Nucleus accumbens (tissue), 56 donors: ENCODE results near the gene ATXN7L3.
"Not testable (repeated sequence)": the region's sequence is repeated elsewhere in the genome, so short reads cannot be mapped to it uniquely, and the experiment has no call there.

ENCODE experiments used
- DNase-seq, 56 donors: peaks; one replicate each; lab custom pipeline; 2025; lab: John Stamatoyannopoulos, UW

ATXN7L3 gene

DNA sequence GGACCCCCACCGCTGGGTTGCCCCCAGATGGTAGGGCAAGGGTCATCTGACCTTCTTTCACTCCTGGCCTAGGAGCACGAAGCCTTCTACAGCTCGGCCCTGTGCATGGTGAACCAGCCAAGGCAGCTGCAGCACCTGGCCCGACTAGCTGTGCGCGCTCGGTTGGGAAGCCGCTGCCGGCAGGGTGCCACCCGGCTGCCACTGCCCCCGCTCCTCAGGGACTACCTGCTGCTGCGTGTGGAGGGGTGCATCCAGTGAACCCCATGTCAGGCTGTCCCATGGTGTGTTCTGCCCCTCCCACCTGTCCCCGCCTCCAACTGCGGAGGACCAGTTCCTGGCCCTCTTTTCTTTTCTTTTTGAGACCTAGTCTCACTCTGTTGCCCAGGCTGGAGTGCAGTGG is 21.6 kb downstream of the ATXN7L3 start:
- DNase-seq = no peak

DNA sequence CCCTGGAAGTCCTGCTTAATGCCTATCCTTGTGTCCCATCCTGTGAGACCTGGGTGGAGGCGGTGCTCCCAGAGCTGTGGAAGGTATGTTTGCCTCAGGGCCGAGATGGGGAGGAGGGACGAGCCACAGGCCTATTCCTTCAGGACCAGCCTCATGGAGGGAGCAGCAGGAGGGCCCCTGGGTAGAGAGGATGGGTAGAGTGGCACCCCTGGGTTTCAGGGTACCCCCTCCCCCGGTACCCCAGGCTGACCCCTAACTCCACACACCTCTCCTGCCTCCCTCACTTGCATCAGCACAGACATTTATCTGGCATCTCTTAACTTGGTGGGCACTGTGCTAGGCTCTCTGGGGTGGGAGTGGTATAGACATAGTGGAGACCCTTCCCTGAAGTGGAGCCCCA is 22.0 kb downstream of the ATXN7L3 start:
- DNase-seq = no peak

DNA sequence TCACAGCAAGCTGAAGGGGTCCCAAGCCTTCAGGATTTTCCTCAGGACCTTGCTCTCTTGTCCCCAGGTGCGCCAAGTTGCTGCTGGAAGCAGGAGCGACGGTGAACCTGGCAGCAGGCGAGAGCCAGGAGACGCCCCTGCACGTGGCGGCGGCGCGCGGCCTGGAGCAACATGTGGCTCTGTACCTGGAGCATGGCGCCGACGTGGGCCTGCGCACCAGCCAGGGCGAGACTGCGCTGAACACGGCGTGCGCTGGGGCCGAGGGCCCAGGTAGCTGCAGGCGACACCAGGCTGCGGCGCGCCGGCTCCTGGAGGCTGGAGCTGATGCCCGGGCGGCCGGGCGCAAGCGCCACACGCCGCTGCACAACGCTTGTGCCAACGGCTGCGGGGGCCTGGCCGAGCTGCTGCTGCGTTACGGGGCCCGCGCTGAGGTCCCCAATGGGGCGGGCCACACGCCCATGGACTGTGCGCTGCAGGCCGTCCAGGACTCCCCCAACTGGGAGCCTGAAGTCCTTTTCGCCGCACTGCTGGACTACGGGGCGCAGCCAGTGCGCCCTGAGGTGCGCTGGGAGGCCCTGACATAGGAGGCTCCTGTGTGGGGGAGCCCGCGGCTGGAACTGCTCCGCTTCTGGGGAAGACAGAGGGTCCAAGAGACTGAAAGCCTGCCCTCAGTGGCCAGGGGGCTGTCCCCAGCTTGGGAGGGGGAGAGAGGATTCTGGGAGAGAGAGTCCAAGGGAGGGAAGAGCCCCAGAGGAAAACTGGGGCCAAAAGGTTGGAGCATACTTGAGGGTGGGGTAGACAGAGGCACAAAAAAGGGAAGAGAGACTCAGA is 22.8 kb downstream of the ATXN7L3 start:
- DNase-seq = no peak

DNA sequence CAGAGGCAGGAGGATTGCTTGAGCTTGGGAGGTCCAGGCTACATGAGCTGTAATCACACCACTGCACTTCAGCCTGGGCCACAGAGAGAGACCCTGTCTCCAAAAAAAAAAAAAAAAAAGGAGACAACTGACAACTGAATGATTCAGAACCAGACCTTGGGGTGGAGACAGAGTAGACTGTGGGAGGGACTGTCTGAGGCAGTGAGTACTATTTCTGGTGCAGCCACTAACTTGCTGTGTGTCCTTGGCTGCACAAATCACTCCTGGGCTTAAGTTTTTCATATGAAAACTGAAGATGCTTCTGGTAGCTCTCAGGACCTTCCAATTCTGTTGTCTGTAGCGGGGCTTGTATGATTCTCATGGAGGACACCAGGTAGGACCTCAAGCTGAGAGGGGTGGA is 23.4 kb downstream of the ATXN7L3 start:
- DNase-seq = no peak

DNA sequence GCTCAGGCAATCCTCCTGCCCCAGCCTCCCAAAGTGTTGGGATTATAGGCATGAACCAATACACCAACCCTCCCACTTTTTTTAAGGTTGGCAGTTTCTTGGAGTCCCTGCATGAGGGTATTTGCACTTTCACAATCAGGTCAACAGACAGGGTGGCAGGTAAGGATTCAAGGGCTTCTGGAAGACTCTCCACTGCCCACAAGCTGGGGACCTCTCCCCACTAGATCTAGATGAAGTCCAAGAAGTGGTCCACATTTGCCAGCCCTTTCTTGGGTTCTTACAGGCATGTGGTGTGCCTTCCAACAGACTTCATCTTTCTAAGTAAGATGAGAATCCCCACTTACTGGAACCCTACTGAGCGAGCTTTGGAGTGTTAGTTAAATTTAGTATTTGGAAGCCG is 25.3 kb downstream of the ATXN7L3 start:
- DNase-seq = no peak

DNA sequence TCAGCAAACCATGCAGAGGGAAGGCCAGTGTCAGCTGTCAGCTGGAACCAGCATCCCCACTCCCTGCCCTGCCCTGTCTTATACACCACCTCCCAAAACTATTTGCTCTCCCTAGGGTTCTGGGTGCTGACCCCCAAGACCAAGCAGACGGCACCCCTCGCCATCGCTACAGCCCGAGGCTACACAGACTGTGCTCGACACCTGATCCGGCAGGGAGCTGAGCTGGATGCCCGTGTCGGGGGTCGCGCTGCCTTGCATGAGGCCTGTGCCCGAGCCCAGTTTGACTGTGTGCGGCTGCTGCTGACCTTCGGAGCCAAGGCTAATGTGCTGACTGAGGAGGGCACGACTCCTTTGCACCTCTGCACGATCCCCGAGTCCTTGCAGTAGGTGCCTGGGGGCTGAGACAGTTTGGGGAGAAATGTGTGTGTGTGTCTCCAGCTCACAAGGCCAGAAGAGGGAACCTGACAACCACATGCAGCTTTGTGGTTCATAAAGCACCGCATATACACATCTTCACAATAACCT is 27.7 kb downstream of the ATXN7L3 start:
- no peak for DNase-seq

DNA sequence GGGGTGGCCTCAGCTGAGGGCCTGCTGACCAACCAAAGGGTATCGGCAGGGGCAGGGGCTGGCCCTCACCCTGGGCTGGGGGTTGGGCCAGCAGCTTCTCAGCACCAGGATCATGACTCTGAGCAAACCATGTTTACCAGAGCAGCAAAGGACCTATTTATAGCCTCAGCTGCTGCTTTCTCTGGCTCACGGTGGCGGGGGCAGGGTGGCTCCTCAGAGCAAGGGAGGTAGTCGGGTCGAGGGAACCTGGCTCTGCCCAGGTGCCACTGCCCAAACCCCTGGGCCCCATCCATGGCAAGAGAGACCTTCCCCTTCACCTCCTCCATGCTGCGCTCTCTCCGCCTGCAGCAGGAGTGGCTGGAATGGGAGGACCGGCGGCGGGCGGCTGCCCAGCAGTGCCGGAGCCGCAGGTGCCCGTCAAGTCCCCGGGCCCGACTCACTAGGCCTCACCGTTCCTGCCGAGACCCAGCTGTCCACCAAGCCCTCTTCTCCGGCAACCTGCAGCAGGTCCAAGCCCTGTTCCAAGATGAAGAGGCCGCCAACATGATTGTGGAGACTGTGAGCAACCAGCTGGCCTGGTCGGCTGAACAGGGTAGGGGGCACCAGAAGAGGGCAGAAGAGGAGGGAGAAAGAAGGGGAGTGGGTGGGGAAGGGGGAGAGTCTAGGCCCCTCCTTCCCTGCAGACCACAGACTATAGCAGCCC is 29.0 kb downstream of the ATXN7L3 start, which contains the start of gene ASB16:
ASB16 (plus strand) TSS at position 206 of the 703 bp plus-strand sequence; CDS start at position 292, 86 bp downstream.
- DNase-seq = peak in 6 of 56 donors; percentile 7 to 33 (median 27)

DNA sequence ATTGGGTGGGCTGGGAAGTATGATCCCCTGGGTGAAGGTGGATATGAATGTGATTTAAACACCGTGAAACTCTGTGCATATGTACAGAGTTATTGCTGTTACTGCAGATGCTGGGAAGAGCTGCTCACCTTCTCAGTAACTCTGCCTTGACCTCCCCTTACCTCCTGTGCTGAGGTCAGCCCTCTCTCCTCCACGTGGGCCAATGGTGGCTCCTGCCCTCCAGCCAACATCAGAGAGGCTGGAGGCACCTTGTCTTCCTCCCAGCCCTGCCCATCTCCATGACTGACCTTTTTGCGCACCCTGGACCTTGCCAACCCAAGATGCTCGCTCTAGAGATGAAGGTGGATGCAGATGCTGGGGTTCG is 29.6 kb downstream of the ATXN7L3 start:
- no peak for DNase-seq

DNA sequence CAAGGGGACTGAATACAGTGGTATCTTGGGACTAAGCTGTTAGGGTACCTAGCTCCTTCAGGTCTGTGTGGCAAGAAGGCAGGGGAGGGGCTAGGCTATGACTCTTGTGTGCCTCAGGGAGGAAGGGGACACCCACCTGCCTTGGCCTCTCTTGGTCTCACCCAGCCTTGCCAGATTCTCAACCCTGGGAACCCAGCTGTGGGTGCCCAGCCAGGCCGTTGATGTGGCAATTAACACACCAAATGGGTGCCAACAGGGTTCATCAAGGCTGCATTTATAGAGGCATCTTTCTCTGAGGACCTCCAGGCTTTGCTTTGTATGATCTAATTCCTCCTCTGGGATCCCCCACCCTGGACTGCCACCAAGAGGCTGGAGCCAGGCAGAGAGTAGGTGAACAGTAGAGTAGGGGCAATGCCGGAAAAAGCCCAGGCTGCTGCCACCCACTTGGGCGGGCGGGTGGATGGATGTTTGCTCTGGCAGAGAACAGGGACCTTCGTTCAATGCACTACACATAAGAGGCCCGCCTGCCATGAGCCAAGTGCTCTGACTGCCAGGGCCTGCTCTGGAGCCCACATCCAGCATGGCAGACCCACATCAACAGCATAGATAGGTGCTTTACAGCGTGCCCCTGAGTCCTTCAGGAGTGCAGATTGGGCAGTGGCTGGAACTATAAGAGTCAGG is 32.4 kb downstream of the ATXN7L3 start:
- no peak for DNase-seq

DNA sequence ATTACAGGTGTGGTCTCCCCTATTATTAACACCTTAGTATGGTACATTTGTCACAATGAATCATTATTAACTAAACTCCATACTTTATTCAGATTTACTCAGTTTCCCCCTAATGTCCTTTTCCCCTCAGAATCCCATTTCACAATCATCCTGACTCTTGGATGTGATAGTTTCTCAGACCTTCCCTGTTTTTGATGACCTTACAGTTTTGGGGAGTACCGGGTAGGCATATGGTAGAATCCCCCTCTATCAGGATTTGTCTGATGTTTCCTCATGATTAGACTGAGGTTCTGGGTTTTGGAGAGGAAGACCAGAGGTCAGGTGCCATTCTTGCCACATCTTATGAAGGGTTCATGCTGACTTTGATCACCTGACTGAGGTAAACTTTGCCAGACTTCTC is 35.2 kb downstream of the ATXN7L3 start:
- no peak for DNase-seq

DNA sequence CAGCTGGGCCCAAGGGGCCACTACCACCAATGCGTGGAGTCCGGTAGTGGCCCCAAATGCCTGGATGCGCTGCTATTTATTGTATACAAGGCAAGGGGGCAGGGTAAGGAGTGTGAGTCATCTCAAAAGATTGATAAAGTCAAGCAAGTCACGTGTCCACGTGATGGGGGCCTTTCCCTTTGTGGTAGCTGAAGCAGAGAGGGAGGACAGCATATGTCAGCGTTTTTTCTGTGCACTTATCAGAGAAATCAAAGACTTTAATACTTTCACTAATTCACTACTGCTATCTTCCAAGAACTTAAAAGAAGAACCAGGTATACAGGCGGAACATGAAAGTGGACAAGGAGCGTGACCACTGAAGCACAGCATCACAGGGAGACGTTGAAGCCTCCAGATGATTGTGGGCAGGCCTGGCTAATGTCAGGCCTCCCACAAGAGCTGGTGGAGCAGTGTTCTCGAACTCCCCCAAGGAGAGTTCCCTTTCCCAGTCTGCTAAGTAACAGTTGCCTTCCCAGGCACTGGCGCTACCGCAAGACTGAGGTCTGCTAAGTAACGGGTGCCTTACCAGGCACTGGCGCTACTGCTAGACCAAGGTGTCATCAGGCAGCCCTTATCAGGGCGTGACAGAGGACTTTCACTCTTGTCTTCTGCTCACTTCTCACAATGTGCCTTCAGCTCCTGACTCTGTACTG is 40.0 kb downstream of the ATXN7L3 start:
- DNase-seq = no peak

DNA sequence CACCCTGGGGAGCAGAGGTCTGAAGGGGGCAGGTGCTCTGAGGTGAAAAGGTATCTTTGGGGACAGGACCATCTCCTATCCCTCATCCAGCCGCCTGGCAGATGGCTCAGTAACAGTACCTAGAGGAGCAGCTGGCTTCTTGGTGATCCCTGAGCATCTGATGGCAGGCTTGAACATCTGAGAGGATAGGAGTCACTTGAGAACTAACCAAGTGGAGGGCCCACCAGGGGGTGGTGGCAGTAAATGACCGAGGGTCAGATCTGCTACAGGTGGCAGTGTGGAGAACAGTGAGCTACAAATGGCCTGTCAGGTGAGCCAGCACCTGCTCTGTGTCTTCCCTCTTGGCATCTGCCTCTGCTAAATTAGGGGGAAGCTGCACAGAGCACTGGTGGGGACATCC is 44.2 kb downstream of the ATXN7L3 start:
- no peak for DNase-seq

DNA sequence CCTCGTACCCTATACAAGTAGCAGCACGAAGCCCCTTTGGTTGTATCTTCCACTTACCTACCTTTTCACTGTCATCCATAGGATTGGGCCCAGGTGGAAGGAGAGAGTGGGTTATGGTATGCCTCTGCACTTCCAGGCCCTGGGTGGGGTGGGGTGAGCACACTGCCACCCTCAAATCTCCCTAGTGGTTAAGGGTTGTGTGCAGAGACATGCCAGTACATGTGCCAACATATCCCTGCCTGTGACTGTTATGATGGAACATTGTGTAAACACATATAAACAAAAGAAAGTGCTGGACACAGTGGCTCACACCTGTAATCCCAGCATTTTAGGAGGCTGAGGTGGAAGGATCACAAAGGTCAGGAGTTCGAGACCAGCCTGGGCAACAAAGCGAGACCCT is 46.8 kb downstream of the ATXN7L3 start:
- DNase-seq = no peak

DNA sequence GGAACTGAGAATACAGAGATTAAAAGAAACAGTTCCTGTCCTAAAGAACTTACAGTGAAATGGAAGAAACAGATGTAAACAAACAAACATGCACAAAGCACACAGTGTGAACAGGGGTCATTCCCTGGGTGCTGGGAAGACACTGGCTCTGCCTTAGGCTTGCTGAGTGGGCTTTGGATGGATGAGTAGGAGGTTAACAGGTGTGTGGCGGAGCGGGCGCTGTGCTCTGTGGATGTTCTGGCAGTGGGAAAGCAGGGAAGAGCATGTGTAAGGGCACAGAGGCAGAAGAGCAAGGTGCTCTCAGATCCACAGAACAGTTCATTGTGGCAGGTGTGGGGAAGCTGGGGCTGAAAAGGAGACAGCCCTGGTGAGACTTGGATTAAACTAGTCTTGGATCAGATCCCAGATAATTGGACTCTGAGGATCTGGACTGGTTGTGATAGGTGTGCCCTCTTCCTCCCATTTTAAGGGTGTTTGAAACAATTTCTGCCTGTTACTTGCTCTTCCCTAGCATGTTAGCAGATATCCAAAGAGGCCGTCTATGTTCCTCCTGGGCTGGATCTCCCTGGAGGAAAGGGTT is 49.8 kb downstream of the ATXN7L3 start:
- no peak for DNase-seq

DNA sequence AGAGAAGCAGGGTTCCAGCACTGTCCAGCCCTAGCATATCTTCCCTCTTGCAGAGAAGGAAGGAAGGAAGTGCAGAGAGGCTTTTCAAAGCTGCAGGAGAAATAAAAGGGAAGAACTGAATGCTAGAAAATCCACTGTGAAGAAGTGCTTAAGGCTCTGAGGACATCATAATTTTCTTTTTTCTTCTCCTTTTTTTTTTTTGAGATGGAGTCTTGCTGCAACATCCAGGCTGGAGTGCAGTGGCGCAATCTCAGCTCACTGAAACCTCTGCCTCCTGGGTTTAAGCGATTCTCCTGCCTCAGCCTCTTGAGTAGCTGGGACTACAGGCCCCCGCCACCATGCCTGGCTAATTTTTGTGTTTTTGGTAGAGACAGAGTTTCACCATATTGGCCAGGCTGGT is 50.6 kb downstream of the ATXN7L3 start:
- DNase-seq = not testable (repeated sequence)

DNA sequence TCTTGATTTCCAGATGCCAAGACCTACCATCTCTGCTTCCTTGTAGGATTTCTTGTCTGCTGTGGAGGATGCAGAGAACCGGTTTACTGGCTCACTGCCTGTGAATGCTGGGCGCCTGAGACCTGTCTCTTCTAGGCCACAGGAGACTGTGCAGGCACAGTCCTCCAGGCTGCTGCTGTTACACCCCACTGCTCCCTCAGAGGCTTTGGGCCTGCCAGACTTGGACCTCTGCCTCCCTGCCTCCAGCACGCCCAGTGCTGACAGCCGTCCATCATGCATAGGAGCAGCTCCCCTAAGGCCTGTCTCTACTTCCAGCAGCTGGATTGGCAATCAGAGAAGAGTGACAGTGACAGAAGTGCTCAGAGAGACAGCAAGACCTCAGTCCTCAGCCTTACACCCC is 51.9 kb downstream of the ATXN7L3 start:
- no peak for DNase-seq

DNA sequence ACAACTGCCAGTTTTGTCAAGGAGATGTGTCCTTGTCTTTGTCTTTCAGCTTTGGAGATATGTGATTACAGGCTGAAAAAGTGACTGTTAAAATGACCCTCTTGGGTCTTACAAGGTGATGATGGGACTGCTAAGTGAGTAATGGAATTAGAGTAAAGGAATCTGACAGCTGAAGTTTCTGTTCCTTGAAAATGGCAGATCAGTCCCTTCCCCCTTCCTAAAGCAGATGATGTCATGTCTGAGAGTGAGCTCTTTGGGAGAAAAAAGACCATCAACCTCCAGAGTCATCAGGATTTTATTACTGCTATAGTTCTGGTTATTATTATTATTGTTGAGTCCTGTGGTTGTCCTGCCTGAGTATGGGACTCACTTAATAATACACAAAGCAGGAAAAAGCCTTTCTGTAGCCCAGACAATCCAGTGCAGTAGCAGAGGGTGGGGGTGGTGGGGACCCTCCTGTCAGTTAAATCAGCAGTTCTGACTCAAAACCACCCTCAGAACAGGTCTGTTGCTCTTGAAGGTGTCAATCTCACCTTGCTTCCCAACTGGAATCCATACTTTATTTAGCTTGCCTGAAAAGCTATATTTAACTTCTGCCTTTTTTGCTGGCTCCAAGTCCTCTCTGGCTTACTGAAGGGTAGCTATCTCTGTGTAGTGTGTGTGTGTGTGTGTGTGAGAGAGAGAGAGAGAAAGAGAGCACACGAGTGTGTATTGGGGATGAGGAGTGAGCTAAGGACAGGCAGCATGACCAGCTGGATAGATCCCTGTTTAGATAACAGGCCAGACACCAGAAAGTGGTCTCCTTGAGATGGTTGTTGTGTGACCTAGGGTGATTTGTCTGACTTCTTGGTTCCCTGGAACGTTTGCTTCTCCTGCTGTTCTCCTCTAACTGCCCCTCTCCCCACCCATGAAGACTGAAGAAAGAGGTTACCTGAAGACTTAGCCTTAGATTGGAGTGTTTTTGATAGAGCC is 53.0 kb downstream of the ATXN7L3 start:
- peak in 3 of 56 donors; percentile 7 to 36 (median 15) for DNase-seq

DNA sequence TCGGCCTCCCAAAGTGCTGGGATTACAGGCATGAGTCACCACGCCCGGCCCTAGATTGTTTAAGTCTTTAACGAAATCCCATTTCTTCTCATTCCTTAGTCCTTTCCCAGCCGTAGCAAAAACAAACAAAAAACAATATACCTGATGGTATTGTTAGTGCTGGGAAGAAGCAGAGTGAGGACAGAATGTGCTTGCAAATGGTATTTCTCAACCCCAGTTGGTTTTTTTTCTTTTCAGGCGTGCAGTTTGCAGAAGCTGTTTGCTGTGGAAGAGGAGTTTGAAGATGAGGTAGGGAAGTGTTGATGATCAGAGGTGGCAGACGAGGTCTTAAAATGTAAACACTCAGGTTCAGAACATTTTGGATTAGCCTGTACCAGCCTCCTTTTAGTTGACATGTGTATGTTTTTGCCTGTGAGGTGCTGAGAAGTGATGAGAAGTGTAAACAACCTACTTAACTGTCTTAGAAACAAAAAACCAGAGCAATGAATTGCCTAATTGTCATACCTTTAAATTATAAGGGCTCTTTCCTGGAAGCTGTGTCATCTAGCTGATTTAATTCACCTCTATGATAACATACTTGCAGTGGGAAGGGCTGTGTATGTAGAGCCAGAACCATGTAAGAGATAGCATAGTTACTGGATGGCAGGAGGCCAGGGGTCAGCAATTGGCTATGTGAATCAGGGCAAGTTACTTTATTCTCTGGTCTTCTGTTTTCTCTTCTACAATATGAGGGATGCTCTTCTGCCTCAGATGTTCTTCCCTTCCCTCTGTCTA is 54.5 kb downstream of the ATXN7L3 start:
- no peak for DNase-seq
